GM13976 (cell line): ENCODE data around the gene TUB.

Source experiments
- DNase-seq: peaks from one replicate; pipeline ENCODE4 v3.0.0; 2012; ENCODE audit warnings: low spot score
- CTCF ChIP-seq: IDR thresholded peaks from 2 replicates; pipeline ENCODE4 v1.5.1; 2012; ENCODE audit warnings: borderline replicate concordance, mild to moderate bottlenecking; ENCODE audit not compliant: insufficient read depth; ENCODE audit errors: extremely low read depth, missing control alignments, control extremely low read depth
- in situ Hi-C: fragments of 300-500 bp; cut with MboI; formaldehyde crosslinking; loops from one replicate; pipeline ENCODE4 v1.12.0; 2022; ENCODE audit warnings: low sequenced_read_pairs, mixed read lengths, inconsistent platforms; ENCODE audit not compliant: unreplicated experiment

The TUB gene

GRCh38 chr11:8075119-8075726, 5.8 kb upstream of the TUB start:
- in situ Hi-C loops = no loop called here
- TF ChIP-seq CTCF = no peak
- DNase-seq = no peak

- no peak for TF ChIP-seq CTCF
- in situ Hi-C loops = no loop called here
- no peak for DNase-seq
Measured at GRCh38 chr11:8079111-8079675, 1.8 kb upstream of the TUB start.

- in situ Hi-C loops = no loop called here
- DNase-seq = no peak
- no peak for TF ChIP-seq CTCF
Measured at GRCh38 chr11:8080069-8080670, 841 bp upstream of the TUB start.

- no peak for DNase-seq
- in situ Hi-C loops = no loop called here
- no peak for TF ChIP-seq CTCF
Measured at GRCh38 chr11:8081591-8082250, 710 bp downstream of the TUB start.

GRCh38 chr11:8082391-8083087, 1.5 kb downstream of the TUB start:
- no peak for DNase-seq

GRCh38 chr11:8083088-8083395, 2.0 kb downstream of the TUB start:
- DNase-seq = no peak
- in situ Hi-C loops = no loop called here
- no peak for TF ChIP-seq CTCF

More at GRCh38 chr11:8082391-8083087, 1.5 kb downstream of the TUB start:
- in situ Hi-C loops = no loop called here
- TF ChIP-seq CTCF = no peak
